Esophagus muscularis mucosa (tissue), 4 donors: ENCODE measurements around the gene RIC3.
A peak's percentile ranks its signal among the peaks of the same experiment; 100 is the strongest.

ENCODE experiments used
- CTCF ChIP-seq, 3 experiments: fragments of 200-600 bp in 2 of 3; fragments of 450-650 bp in 1 of 3; sonication (generic) in 2 of 3; IDR thresholded peaks; one replicate each; pipeline ENCODE4 v1.5.1; 2017 to 2019; ENCODE audit warnings: antibody characterized with exemption in 3 of 3, mild to moderate bottlenecking in 2 of 3, moderate library complexity in 1 of 3
- EP300 ChIP-seq: sonication (generic); formaldehyde crosslinking; IDR thresholded peaks from one replicate; pipeline ENCODE4 v1.6.1; 2017; ENCODE audit warnings: antibody characterized with exemption
- POLR2A ChIP-seq: fragments of 450-650 bp; IDR thresholded peaks from one replicate; pipeline ENCODE4 v1.6.1; 2017; ENCODE audit warnings: antibody characterized with exemption, moderate library complexity, mild to moderate bottlenecking, low read depth

- peak; percentile 37 to 53 (median 44) for TF ChIP-seq CTCF (IDR thresholded peaks at IDR 0.05)
- no peak for TF ChIP-seq EP300
- no peak for TF ChIP-seq POLR2A
Observed at GRCh38 chr11:8090756-8091155, 78.1 kb downstream of the RIC3 start.
